ENCODE results near the gene ALOX15. TPM values are rescaled to one million over a fixed set of nuclear protein-coding genes. Genes with fewer than 3 reads are reported as not detected.
"Not testable (repeated sequence)": the region's sequence is repeated elsewhere in the genome, so short reads cannot be mapped to it uniquely, and the experiment has no call there.

ALOX15 gene
- polyA plus RNA-seq, 3 donors = 0.17 to 0.36 (median 0.32) TPM

- peak in 2 of 11 donors; percentile 47 to 70 for DNase-seq (ENCODE audit: extremely low read depth in 1 of 11, low read depth in 9 of 11, low spot score in 4 of 11)
Measured at GRCh38 chr17:4599505-4600281, 41.8 kb downstream of the ALOX15 start.

GRCh38 chr17:4598776-4599504 lies 42.5 kb downstream of the ALOX15 start:
- DNase-seq (ENCODE audit: extremely low read depth in 1 of 11, low read depth in 9 of 11, low spot score in 4 of 11) = no peak

- no peak for DNase-seq (ENCODE audit: extremely low read depth in 1 of 11, low read depth in 9 of 11, low spot score in 4 of 11)
Measured at GRCh38 chr17:4597975-4598374, 43.5 kb downstream of the ALOX15 start.

- DNase-seq (ENCODE audit: extremely low read depth in 1 of 11, low read depth in 9 of 11, low spot score in 4 of 11) = no peak
Measured at GRCh38 chr17:4596636-4597380, 44.7 kb downstream of the ALOX15 start.

DNA sequence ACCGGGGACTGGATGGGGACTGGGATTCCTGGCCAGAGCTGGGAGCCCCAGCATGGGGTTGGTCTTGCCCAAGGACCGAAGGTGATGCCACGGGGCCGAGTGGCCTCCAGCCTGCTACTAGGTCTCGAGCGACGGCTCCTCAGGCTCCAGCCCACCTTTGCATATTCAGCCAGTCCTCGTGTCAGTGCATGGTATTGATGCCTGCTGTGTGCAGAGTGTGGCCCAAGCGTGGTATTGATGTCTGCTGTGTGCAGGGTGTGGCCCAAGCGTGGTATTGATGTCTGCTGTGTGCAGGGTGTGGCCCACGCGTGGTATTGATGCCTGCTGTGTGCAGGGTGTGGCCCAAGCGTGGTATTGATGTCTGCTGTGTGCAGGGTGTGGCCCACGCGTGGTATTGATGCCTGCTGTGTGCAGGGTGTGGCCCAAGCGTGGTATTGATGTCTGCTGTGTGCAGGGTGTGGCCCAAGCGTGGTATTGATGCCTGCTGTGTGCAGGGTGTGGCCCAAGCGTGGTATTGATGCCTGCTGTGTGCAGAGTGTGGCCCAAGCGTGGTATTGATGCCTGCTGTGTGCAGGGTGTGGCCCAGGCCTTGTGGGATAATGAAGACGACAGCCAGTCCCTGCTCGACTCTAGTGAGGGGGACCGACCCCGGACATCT lies 45.7 kb downstream of the ALOX15 start:
- not testable (repeated sequence) for DNase-seq (ENCODE audit: extremely low read depth in 1 of 11, low read depth in 9 of 11, low spot score in 4 of 11)

GRCh38 chr17:4594931-4595684 lies 46.4 kb downstream of the ALOX15 start:
- no peak for DNase-seq (ENCODE audit: extremely low read depth in 1 of 11, low read depth in 9 of 11, low spot score in 4 of 11)

GRCh38 chr17:4594406-4594805 lies 47.1 kb downstream of the ALOX15 start:
- no peak for DNase-seq (ENCODE audit: extremely low read depth in 1 of 11, low read depth in 9 of 11, low spot score in 4 of 11)

- no peak for DNase-seq (ENCODE audit: extremely low read depth in 1 of 11, low read depth in 9 of 11, low spot score in 4 of 11)
Measured at GRCh38 chr17:4593021-4593421, 48.5 kb downstream of the ALOX15 start.

GRCh38 chr17:4592240-4593005 lies 49.1 kb downstream of the ALOX15 start:
- DNase-seq (ENCODE audit: extremely low read depth in 1 of 11, low read depth in 9 of 11, low spot score in 4 of 11) = no peak

DNA sequence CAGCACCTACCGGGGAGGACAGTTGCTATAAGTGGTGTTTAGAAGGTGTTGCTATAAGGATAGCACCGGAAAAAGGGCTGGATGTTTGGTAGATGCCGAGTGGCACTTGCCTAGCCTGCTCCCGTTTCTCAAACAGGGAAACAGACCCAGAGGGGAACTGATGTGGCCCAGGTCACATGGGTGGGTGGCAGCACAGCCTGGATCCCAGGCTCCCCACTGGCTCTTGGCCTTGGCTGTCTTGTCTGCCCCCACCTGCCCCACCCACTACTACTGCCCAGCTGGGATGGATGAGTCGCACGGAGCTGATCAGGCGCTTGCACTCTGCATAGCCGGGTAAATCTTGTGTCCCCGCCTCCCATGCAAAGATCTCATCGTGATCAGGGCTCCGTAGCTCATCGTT lies 49.9 kb downstream of the ALOX15 start:
- no peak for DNase-seq (ENCODE audit: extremely low read depth in 1 of 11, low read depth in 9 of 11, low spot score in 4 of 11)

DNA sequence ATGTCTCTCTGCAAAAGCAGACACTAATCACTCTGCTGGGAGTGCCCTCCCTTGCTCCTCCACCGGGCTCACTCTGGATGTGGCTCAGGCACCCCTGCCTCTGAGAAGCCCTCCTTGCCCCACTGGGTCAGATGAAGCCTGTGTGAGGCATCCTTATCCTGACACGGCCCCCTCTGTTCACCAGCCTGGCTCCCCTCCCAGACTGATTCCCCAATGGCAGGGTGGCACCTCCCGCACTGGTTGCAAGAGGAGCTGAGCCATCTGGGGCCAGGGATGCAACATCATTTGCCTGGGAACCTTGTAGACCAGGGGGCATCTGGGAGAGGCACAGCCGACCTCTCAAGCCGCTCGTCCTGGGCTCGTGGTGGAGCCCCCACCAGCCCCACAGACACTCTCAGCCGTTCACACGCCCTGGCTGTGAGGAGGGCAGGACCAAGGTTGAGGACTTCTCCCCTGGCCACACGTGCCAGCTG lies 50.5 kb downstream of the ALOX15 start:
- DNase-seq (ENCODE audit: extremely low read depth in 1 of 11, low read depth in 9 of 11, low spot score in 4 of 11) = no peak

- DNase-seq (ENCODE audit: extremely low read depth in 1 of 11, low read depth in 9 of 11, low spot score in 4 of 11) = not testable (repeated sequence)
Measured at GRCh38 chr17:4590042-4590441, 51.4 kb downstream of the ALOX15 start.

DNA sequence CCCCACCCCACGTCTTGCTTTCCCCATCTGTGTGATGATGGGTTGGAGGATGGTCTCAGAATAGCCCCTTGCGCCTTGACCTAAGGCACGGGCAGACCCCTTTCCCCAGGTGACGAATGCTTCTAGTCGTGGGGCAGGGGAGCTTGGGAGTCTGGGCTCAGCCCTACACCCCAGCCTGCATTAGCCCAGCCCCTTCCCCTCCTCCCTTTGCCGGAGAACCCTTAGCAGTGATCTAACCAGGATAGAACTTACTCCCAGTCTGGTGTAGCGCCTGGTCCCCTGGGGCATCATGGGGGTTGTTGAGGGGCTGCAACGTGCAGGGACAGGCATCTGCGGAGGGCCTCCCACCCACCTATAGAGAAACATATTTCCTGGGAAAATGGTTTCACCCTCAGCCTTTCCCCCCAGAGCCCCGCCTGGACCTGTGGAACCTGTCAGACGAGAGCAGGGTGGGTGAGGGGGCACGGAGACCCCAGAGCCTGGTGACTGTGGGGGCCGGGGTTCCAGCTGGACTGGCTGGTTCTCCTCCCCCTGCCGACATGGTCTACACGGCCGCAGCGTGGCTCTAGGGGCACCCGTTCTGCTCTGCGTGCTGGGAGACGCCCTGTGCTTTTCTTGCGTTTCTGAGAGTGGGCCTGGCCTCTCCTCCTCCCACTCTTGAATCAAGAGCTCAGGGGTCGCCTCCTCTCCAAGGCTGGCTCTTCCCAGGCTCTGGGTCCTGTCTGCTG lies 52.4 kb downstream of the ALOX15 start:
- no peak for DNase-seq (ENCODE audit: extremely low read depth in 1 of 11, low read depth in 9 of 11, low spot score in 4 of 11)

GRCh38 chr17:4588391-4588790 lies 53.1 kb downstream of the ALOX15 start:
- no peak for DNase-seq (ENCODE audit: extremely low read depth in 1 of 11, low read depth in 9 of 11, low spot score in 4 of 11)

DNA sequence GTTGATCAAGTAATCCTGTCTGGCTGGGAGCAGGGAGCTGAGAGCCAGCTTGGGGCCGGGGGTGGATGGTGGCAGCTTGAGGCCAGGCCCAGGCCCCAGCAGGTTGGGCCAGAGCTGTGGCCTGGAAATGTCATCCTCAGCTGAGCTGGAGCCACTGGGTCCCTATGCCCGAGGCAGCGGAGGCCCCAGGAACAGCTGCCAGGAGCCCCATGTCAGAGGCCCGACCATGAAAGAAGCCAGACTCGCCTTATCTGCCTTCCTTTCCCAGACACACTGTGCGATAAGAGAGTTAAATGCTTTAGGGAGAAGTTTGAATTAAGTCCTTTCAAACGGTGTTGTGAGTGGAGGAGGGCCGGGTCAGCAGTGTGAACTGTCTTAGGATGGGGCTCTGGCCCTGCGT lies 53.7 kb downstream of the ALOX15 start:
- DNase-seq (ENCODE audit: extremely low read depth in 1 of 11, low read depth in 9 of 11, low spot score in 4 of 11) = no peak

DNA sequence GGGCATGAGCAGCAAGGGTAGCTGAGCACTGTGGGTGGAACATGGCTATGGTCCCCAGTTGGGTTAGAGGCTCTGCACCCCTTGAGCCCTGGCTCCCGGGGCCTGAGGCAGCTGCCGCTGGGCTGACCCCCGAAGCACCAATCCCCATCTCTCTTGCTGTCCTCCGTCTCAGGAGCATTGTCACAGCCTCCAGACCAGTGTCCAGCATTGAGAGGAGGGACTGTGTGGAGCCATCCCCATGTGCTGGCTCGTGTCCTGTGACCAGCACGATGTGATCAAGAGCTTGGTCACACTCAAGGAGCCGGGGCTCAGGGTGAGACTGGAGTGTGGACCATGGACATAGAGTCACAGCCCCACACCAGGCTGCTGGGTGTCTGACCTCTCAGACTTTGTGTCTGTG lies 54.3 kb downstream of the ALOX15 start:
- no peak for DNase-seq (ENCODE audit: extremely low read depth in 1 of 11, low read depth in 9 of 11, low spot score in 4 of 11)

- no peak for DNase-seq (ENCODE audit: extremely low read depth in 1 of 11, low read depth in 9 of 11, low spot score in 4 of 11)
Measured at GRCh38 chr17:4586043-4586442, 55.4 kb downstream of the ALOX15 start.
